A549 (cell line): ENCODE data around the gene GALR3. TPM values are rescaled to one million over a fixed set of nuclear protein-coding genes. Genes with fewer than 3 reads are reported as not detected.

ENCODE experiments used
- ATAC-seq, 2 experiments: fragments of 200-7000 bp in 1 of 2; fragments of >200 bp in 1 of 2; cut with Nextera tagmentation in 1 of 2; cut with Tn5 transposase in 1 of 2; 3 replicates each; pipeline versions ENCODE4 v1.8.0 to v1.9.1; 2018 to 2020; ENCODE audit warnings: mild to moderate bottlenecking in 1 of 2, moderate library complexity in 1 of 2
- CTCF ChIA-PET: fragments of 300-600 bp; sonication (Branson Sonifier 250); formaldehyde crosslinking; extraction: SDS; loops from one replicate; lab custom pipeline; 2021; ENCODE audit warnings: antibody characterized with exemption, inconsistent platforms; lab: Yijun Ruan, JAX
- POLR2A ChIA-PET: fragments of 350-600 bp; formaldehyde crosslinking; extraction: SDS; loops from one replicate; lab custom pipeline; 2021; ENCODE audit warnings: antibody characterized with exemption, inconsistent platforms; lab: Yijun Ruan, JAX
- DNase-seq, 2 experiments: peaks; one replicate each; pipeline versions ENCODE4 v3.0.0 to v3.0.0-alpha.2; 2011 to 2016; ENCODE audit warnings: low read depth in 1 of 2, low spot score in 1 of 2
- FAIRE-seq: peaks from 2 replicates; lab custom pipeline; 2011; peaks lifted over from hg19 to GRCh38; lab: Jason Lieb, UNC
- H3K27ac ChIP-seq, 2 experiments: fragments of >200 bp; sonication (Bioruptor Twin); formaldehyde crosslinking; 3 replicates each; pipeline ENCODE4 v1.5.1; 2016 to 2017
- H3K4me1 ChIP-seq: fragments of >200 bp; sonication (Bioruptor Twin); formaldehyde crosslinking; 3 replicates; pipeline ENCODE4 v1.6.1; 2016
- H3K4me2 ChIP-seq: fragments of >200 bp; sonication (Bioruptor Twin); formaldehyde crosslinking; 3 replicates; pipeline ENCODE4 v1.6.1; 2016
- H3K4me3 ChIP-seq: fragments of >200 bp; sonication (Bioruptor Twin); formaldehyde crosslinking; 3 replicates; pipeline ENCODE4 v1.5.1; 2016
- H3K9me3 ChIP-seq: fragments of >200 bp; sonication (Bioruptor Twin); formaldehyde crosslinking; 3 replicates; pipeline ENCODE4 v1.6.1; 2016
- CEBPB ChIP-seq, 2 experiments: fragments of >200 bp in 1 of 2; sonication (Bioruptor Twin) in 1 of 2; formaldehyde crosslinking in 1 of 2; IDR thresholded peaks; 2 replicates each; pipeline ENCODE4 v1.6.1; 2012 to 2016
- FOSL2 ChIP-seq, 2 experiments: fragments of 450-650 bp in 1 of 2; fragments of >200 bp in 1 of 2; sonication (Bioruptor Twin) in 1 of 2; formaldehyde crosslinking; IDR thresholded peaks; 2 replicates each; pipeline versions ENCODE4 v1.5.0 to v1.6.1; 2016 to 2020; ENCODE audit warnings: mild to moderate bottlenecking in 1 of 2, moderate library complexity in 1 of 2
- GATA3 ChIP-seq: IDR thresholded peaks from 2 replicates; pipeline ENCODE4 v1.6.1; 2012; ENCODE audit warnings: borderline replicate concordance
- HOXB13 ChIP-seq: fragments of 250-450 bp; sonication (Bioruptor Pico); IDR thresholded peaks from 2 replicates; pipeline ENCODE4 v1.5.0; 2020; ENCODE audit warnings: low read depth, mild to moderate bottlenecking, moderate library complexity
- JUNB ChIP-seq: fragments of >200 bp; sonication (Bioruptor Twin); formaldehyde crosslinking; IDR thresholded peaks from 2 replicates; pipeline ENCODE4 v1.6.1; 2016
- MAFK ChIP-seq: fragments of 450-650 bp; IDR thresholded peaks from 2 replicates; pipeline ENCODE4 v1.6.1; 2014; ENCODE audit not compliant: partially characterized antibody
- MAZ ChIP-seq: fragments of 150-350 bp; IDR thresholded peaks from 2 replicates; pipeline ENCODE4 v1.6.1; 2014; ENCODE audit warnings: antibody characterized with exemption, low read depth, low read length, borderline replicate concordance
- NPAS2 ChIP-seq: fragments of 250-450 bp; sonication (Bioruptor Pico); IDR thresholded peaks from 2 replicates; pipeline ENCODE4 v1.8.0; 2022; ENCODE audit warnings: mild to moderate bottlenecking, moderate library complexity, borderline replicate concordance
- RAD21 ChIP-seq, 2 experiments: fragments of >200 bp in 1 of 2; sonication (Bioruptor Twin) in 1 of 2; formaldehyde crosslinking in 1 of 2; IDR thresholded peaks in 1 of 2; conservative IDR thresholded peaks in 1 of 2; 2 replicates in 1 of 2; 3 replicates in 1 of 2; pipeline ENCODE4 v1.6.1; 2012 to 2018; ENCODE audit warnings: inconsistent platforms in 1 of 2
- RCOR1 ChIP-seq: fragments of 150-350 bp; IDR thresholded peaks from 2 replicates; pipeline ENCODE4 v1.6.1; 2014; ENCODE audit warnings: antibody characterized with exemption, low read length, low read depth
- SMC3 ChIP-seq: fragments of >200 bp; sonication (Bioruptor Twin); formaldehyde crosslinking; IDR thresholded peaks from 3 replicates; pipeline ENCODE4 v1.6.1; 2018; ENCODE audit warnings: inconsistent platforms
- ZNF302 ChIP-seq: fragments of 250-450 bp; sonication (Bioruptor Pico); IDR thresholded peaks from 2 replicates; pipeline ENCODE4 v1.9.0; 2021; ENCODE audit warnings: inconsistent platforms, mild to moderate bottlenecking, moderate library complexity
- WGBS: methylation state at CpG from one replicate; pipeline ENCODE4 v1.1.6; 2017; ENCODE audit errors: missing lambda C conversion rate; 5-methylcytosine and 5-hydroxymethylcytosine counted together
- polyA plus RNA-seq, 4 experiments: library from polyadenylated mRNA; depleted of rRNA in 3 of 4; stranded (reverse); fragments of >200 nt; fragmentation: RNase III in 1 of 4; extraction: RNeasy Plus Mini Kit Qiagen cat#74134 plus additional on column Dnase treatment in 1 of 4; gene quantifications; 2 replicates in 3 of 4; 3 replicates in 1 of 4; pipeline ENCODE4 v1.2.3, GENCODE V29; 2011 to 2017
- TF ChIP-seq, protein P1 (sequence below): fragments of 250-450 bp; sonication (Bioruptor Pico); IDR thresholded peaks from 2 replicates; pipeline ENCODE4 v1.5.0; 2020; ENCODE audit warnings: low read depth, mild to moderate bottlenecking, moderate library complexity
- TF ChIP-seq, protein P2 (sequence below): fragments of >200 bp; sonication (Bioruptor Twin); formaldehyde crosslinking; IDR thresholded peaks from 3 replicates; pipeline ENCODE4 v1.6.1; 2016
- TF ChIP-seq, protein P3 (sequence below): fragments of 200-600 bp; sonication (generic); IDR thresholded peaks from 2 replicates; pipeline ENCODE4 v1.6.1; 2016; ENCODE audit warnings: antibody characterized with exemption, mild to moderate bottlenecking, moderate library complexity
- TF ChIP-seq, protein P4 (sequence below): fragments of 150-350 bp; IDR thresholded peaks from 2 replicates; pipeline ENCODE4 v1.6.1; 2014; ENCODE audit warnings: low read depth, mild to moderate bottlenecking, low read length
- TF ChIP-seq, protein P5 (sequence below): fragments of 250-450 bp; sonication (Bioruptor Pico); IDR thresholded peaks from 2 replicates; pipeline ENCODE4 v1.5.0; 2021; ENCODE audit warnings: mild to moderate bottlenecking, moderate library complexity, borderline replicate concordance
- TF ChIP-seq, protein P6 (sequence below): fragments of >200 bp; sonication (Bioruptor Twin); formaldehyde crosslinking; IDR thresholded peaks from 2 replicates; pipeline ENCODE4 v1.6.1; 2016
- TF ChIP-seq, protein P7 (sequence below): fragments of 450-650 bp; IDR thresholded peaks from 2 replicates; pipeline ENCODE4 v1.6.1; 2014; ENCODE audit warnings: antibody characterized with exemption

The GALR3 gene
- polyA plus RNA-seq, 2 of the 4 experiments (the other 2 are of a cell fraction) = not detected

DNA sequence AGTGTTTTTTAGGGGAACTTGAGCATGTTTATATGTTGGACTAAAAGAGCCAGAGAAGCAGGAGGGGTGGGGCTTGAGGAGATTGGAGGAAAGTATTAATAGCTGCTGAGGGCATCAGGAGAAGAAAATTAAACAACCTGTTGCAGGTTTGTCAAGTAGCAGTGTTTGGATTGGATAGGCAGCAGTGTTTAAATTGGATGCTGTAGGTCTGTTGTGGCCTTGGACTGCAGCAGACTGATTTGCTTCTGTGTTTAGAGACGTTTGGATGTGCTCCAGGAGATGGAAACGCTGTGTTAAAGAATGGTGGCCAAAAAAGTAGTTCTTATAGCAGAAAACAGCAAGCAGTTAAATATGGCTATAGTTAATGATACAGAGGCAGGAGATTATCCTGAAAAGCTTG is 31.8 kb downstream of the GALR3 start (continued):
- TF ChIP-seq, protein P1, sequence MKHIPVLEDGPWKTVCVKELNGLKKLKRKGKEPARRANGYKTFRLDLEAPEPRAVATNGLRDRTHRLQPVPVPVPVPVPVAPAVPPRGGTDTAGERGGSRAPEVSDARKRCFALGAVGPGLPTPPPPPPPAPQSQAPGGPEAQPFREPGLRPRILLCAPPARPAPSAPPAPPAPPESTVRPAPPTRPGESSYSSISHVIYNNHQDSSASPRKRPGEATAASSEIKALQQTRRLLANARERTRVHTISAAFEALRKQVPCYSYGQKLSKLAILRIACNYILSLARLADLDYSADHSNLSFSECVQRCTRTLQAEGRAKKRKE (CRISPR knock-in tag) = no peak
- TF ChIP-seq, protein P2, sequence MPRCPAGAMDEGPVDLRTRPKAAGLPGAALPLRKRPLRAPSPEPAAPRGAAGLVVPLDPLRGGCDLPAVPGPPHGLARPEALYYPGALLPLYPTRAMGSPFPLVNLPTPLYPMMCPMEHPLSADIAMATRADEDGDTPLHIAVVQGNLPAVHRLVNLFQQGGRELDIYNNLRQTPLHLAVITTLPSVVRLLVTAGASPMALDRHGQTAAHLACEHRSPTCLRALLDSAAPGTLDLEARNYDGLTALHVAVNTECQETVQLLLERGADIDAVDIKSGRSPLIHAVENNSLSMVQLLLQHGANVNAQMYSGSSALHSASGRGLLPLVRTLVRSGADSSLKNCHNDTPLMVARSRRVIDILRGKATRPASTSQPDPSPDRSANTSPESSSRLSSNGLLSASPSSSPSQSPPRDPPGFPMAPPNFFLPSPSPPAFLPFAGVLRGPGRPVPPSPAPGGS = no peak
- TF ChIP-seq, protein P3, sequence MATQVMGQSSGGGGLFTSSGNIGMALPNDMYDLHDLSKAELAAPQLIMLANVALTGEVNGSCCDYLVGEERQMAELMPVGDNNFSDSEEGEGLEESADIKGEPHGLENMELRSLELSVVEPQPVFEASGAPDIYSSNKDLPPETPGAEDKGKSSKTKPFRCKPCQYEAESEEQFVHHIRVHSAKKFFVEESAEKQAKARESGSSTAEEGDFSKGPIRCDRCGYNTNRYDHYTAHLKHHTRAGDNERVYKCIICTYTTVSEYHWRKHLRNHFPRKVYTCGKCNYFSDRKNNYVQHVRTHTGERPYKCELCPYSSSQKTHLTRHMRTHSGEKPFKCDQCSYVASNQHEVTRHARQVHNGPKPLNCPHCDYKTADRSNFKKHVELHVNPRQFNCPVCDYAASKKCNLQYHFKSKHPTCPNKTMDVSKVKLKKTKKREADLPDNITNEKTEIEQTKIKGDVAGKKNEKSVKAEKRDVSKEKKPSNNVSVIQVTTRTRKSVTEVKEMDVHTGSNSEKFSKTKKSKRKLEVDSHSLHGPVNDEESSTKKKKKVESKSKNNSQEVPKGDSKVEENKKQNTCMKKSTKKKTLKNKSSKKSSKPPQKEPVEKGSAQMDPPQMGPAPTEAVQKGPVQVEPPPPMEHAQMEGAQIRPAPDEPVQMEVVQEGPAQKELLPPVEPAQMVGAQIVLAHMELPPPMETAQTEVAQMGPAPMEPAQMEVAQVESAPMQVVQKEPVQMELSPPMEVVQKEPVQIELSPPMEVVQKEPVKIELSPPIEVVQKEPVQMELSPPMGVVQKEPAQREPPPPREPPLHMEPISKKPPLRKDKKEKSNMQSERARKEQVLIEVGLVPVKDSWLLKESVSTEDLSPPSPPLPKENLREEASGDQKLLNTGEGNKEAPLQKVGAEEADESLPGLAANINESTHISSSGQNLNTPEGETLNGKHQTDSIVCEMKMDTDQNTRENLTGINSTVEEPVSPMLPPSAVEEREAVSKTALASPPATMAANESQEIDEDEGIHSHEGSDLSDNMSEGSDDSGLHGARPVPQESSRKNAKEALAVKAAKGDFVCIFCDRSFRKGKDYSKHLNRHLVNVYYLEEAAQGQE = no peak
- TF ChIP-seq RAD21 (conservative IDR thresholded peaks at IDR 0.05 in 1 of 2, IDR thresholded peaks at IDR 0.05 in 1 of 2) (no peak), FOSL2 (IDR thresholded peaks at IDR 0.05) (no peak), FOSL2 (CRISPR knock-in tag; IDR thresholded peaks at IDR 0.05) (no peak)

DNA sequence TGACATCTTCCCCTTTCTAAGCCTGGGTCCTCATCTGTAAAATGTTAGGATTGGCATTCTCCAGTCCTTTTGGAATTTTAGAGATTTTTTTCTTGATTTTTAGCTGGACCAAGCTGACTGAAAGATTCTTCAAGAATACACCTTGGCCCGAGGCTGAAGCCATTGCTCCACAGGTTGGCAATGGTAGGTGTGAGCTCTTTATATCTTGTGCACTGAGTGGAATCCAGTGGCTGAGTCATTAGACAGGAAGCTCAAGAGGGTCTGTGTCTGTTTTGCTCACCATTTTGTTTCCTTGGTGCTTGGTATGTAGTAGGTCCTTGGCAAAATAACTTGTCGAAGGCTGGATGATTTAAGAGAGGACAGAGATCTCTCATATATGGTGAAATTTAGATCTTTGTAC is 32.3 kb downstream of the GALR3 start:
- TF ChIP-seq RCOR1 (no peak), MAFK (no peak), ZNF302 (CRISPR knock-in tag) (no peak), FOSL2 (IDR thresholded peaks at IDR 0.05) (no peak), FOSL2 (CRISPR knock-in tag; IDR thresholded peaks at IDR 0.05) (no peak), MAZ (no peak), CEBPB (IDR thresholded peaks at IDR 0.05) (no peak), NPAS2 (no peak), HOXB13 (no peak), GATA3 (no peak), SMC3 (no peak), RAD21 (conservative IDR thresholded peaks at IDR 0.05 in 1 of 2, IDR thresholded peaks at IDR 0.05 in 1 of 2) (no peak), JUNB (no peak)
- TF ChIP-seq, protein P4, sequence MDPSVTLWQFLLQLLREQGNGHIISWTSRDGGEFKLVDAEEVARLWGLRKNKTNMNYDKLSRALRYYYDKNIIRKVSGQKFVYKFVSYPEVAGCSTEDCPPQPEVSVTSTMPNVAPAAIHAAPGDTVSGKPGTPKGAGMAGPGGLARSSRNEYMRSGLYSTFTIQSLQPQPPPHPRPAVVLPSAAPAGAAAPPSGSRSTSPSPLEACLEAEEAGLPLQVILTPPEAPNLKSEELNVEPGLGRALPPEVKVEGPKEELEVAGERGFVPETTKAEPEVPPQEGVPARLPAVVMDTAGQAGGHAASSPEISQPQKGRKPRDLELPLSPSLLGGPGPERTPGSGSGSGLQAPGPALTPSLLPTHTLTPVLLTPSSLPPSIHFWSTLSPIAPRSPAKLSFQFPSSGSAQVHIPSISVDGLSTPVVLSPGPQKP = no peak
- TF ChIP-seq, protein P5, sequence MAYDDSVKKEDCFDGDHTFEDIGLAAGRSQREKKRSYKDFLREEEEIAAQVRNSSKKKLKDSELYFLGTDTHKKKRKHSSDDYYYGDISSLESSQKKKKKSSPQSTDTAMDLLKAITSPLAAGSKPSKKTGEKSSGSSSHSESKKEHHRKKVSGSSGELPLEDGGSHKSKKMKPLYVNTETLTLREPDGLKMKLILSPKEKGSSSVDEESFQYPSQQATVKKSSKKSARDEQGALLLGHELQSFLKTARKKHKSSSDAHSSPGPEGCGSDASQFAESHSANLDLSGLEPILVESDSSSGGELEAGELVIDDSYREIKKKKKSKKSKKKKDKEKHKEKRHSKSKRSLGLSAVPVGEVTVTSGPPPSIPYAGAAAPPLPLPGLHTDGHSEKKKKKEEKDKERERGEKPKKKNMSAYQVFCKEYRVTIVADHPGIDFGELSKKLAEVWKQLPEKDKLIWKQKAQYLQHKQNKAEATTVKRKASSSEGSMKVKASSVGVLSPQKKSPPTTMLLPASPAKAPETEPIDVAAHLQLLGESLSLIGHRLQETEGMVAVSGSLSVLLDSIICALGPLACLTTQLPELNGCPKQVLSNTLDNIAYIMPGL (CRISPR knock-in tag) = no peak
- TF ChIP-seq, protein P6, sequence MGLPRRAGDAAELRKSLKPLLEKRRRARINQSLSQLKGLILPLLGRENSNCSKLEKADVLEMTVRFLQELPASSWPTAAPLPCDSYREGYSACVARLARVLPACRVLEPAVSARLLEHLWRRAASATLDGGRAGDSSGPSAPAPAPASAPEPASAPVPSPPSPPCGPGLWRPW = no peak
- TF ChIP-seq, protein P7, sequence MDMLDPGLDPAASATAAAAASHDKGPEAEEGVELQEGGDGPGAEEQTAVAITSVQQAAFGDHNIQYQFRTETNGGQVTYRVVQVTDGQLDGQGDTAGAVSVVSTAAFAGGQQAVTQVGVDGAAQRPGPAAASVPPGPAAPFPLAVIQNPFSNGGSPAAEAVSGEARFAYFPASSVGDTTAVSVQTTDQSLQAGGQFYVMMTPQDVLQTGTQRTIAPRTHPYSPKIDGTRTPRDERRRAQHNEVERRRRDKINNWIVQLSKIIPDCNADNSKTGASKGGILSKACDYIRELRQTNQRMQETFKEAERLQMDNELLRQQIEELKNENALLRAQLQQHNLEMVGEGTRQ = no peak
- no peak overlapping the region for H3K4me2 ChIP-seq
- no peaks in the 10 kb centered on the region for H3K9me3 ChIP-seq
- WGBS = 88% methylated on average over 2 of the region's 2 CpGs
- no peak overlapping the region for H3K27ac ChIP-seq
- ATAC-seq = no peak
- POLR2A ChIA-PET = interaction anchor here (1.2 kb wide), 1 partner anchor 11 kb away, joined by 4 read pairs; the partner anchor contains the start of gene ANKRD54
- no peak for FAIRE-seq
- H3K4me3 ChIP-seq = no peak overlapping the region
- no peak for DNase-seq
- CTCF ChIA-PET = interaction anchor here (0.8 to 2.5 kb wide), 3 partner anchors 8 to 38 kb away, joined by 3 to 16 read pairs (median 8); no protein-coding TSS in a partner anchor
- peaks cover 7% of the 10 kb centered on the region; the same call in 2 of the 3 replicates for H3K4me1 ChIP-seq
